HG03442 (cell line): ENCODE data around the gene RETREG1.
"Not testable (repeated sequence)": the region's sequence is repeated elsewhere in the genome, so short reads cannot be mapped to it uniquely, and the experiment has no call there.

Experiments used
- ATAC-seq: cut with Tn5 transposase; IDR thresholded peaks from one replicate; pipeline ENCODE4 v1.9.1; 2021; ENCODE audit warnings: mild to moderate bottlenecking, moderate library complexity; ENCODE audit not compliant: unreplicated experiment

Gene RETREG1

GRCh38 chr5:16461782-16462181 is 155.0 kb downstream of the RETREG1 start:
- no peak for ATAC-seq

DNA sequence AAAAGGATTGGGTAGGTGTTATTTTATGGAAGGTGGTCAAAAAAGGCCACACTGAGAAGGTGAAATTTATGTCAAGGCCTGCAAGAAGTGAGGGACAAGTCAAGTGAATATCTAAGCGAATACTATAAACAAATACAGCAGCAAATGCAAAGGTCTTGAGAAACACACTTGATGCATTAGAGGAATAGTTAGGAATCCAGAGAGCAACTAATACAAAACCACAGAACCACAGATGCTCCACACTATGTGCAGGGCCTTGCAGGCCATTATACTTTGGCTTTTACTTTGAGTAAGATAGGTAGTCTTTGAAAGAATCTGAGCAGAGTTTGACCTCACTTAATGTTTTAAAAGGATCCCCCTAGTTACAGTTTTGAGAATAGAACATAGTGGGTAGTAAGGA is 155.8 kb downstream of the RETREG1 start:
- ATAC-seq: no peak

DNA sequence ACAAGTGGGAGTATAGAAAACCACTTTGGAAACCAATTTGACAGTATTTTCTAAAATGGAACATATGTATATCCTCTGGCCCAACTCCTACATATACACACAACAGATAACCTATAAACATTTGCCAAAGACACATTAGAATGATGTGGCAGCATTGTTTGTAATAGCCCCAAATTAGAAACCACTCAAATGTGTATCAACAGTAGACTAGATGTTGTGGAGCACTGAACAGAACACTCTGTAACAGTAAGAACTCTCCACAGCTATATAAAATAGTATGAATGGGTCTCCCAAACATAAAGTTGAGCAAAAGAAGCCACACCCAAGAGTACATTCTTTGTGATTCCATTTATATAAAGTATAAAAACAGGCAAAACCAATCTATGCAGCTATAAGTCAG is 157.3 kb downstream of the RETREG1 start:
- ATAC-seq: no peak

GRCh38 chr5:16457853-16458252 is 158.9 kb downstream of the RETREG1 start:
- no peak for ATAC-seq

- no peak for ATAC-seq
Observed at GRCh38 chr5:16457451-16457850, 159.3 kb downstream of the RETREG1 start.

DNA sequence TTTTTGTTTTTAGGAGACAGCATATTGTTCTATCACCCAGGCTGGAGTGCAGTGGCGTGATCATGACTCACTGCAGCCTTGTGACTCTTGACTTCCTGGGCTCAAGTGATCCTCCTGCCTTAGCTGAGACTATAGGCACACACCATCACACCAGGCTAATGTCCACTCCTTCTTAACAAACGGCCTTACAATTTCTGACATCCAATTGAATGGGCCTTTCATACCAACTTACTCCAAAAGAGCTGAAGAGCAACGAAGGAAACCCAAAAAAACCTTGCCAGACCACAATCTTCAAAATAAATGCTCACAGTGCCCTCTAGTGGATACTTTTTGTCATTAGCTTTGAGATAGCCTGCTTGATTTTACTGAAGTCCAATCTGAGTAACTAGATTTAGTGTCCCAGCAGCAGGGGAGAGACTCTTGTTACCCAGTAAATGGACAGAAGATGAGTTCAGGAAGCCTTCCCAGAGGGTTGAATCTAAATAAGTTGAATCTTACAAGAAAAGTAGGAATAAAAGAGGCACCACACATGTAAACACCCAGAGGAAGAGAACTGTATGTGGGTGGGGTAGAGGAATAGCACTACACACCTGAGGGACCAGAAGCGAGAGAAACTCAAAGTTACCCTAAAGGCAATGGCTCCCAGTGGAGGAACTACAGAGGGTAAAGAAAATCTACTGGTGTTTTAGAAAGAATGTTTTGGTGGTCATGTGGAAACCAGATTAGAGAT is 160.5 kb downstream of the RETREG1 start:
- ATAC-seq: peak; percentile 66

DNA sequence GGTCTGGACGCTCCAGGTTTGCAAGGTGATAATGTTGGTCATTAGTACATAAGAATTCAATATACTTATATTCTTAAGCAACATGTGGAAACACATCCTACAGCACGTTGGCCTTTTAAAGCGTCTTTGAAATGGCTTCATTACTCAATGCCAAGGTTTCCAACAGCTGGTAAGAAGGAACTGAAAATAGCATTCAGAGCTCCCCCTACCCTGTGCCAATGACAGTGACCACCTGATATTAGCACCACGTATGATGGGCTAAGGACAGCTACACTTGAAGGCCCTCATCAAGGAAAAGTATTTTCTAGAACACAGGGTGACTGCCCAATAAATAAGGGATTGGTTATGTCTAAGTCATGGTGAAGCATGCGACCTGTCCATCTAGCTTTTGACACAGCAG is 161.1 kb downstream of the RETREG1 start:
- ATAC-seq: no peak

DNA sequence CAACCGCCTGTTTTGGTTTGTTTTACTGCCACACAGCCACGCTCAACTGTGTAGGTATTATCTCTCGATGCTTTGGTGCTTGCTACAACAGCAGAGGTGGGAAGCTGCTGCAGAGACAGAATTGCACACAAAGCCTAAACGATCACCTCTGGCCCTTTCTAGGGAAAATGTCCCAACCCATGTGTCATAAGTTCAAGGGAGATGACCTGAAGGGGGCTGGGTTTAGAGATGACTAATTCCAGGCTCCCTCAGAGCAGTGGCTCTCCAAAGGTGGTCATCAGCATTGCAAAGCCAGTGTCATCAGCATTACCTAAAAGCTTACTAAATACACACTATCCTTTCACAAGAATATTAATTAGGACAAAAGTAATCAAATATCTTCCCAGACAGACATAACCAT is 162.1 kb downstream of the RETREG1 start:
- ATAC-seq: no peak

- no peak for ATAC-seq
Observed at GRCh38 chr5:16453609-16454008, 163.2 kb downstream of the RETREG1 start.

- no peak for ATAC-seq
Observed at GRCh38 chr5:16450163-16450562, 166.6 kb downstream of the RETREG1 start.

DNA sequence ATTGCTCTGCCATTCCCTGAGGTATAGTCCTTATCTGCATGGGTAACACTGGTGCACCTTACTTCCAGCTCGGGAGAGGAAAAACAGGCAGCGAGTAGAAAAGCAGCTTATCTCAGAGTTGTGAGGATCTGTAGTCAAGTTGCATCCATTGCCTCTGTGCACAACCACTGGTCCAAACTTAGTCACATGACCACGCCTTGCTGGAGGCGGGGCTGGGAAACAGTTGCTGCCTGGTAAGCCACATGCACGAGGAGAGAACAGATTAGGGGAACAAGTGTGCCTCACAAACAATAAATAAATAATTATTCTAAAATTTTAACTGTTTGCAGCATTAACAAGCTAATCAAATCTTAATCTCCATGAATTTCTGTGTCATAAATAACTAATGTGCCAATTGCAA is 169.8 kb downstream of the RETREG1 start:
- no peak for ATAC-seq

GRCh38 chr5:16437977-16438376 is 178.8 kb downstream of the RETREG1 start:
- ATAC-seq: no peak

DNA sequence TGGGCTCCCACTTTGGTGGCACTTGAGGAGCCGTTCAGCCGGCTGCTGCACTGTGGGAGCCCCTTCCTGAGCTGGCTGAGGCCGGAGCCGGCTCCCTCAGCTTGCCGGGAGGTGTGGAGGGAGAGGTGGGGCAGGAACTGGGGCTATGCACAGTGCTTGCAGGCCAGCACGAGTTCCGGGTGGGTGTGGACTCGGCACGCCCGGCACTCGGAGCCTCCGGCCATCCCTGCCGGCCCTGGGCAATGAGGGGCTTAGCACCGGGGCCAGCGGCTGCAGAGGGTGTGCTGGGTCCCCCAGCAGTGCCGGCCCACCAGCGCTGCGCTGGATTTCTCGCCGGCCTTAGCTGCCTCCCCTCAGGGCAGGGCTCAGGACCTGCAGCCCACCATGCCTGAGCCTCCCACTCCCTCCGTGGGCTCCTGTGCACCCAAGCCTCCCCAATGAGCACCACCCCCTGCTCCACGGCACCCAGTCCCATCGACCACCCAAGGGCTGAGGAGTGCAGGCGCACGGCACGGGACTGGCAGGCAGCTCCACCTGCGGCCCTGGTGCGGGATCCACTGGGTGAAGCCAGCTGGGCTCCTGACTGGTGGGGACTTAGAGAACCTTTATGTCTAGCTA is 180.6 kb downstream of the RETREG1 start:
- not testable (repeated sequence) for ATAC-seq

DNA sequence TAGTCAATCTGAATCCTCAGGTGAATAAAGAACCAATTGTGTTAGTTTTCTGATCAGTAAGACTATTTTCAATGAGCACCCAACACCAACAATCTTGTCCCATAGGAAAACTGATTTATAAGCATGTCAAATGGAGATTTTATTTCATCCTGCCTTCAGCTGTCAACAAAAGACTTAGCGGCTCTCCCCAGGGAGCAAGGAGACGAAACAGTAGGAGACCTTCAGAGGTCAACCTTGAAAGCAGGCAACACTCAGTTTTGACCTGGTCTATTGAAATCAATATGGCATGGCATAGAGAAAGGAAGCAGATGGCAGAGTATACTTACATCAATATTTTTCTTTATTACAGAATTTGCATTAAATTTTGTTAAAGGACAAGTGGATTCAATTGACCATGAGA is 185.3 kb downstream of the RETREG1 start:
- ATAC-seq: no peak

DNA sequence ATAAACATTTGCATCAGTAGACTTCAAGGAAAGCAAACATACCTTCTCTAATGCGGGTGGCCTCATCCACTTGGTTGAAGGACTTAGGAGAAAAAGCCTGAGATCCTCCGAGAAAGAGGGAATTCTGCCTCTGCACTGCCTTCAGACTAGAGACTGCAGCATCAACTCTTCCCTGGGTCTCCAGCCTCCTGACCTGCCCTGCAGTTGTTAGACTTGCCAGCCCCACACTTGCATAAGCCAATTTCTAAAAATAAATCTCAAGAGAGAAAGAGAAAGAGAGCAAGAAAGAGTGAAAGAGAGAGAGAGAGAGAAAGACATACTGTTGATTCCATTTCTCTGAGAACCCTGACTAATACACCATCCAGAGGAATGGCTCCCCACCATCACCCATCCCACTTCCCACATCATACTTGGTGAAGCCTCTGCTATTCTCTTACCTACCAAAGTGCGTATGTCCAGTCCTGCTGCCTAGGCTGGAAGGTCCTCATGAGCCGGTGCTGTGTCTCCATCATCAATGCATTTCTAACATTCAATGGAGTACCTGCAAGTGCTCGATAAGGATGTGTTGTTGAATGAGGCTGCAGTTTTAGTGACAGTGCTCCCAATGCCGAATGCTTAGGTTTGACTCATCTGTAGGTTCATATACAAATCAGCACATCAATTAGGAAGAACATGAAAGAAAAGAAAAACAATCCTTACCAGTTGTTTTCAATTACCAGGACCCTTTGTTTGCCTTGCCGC is 186.3 kb downstream of the RETREG1 start:
- ATAC-seq: no peak

- ATAC-seq: no peak
Observed at GRCh38 chr5:16428359-16428758, 188.4 kb downstream of the RETREG1 start.

DNA sequence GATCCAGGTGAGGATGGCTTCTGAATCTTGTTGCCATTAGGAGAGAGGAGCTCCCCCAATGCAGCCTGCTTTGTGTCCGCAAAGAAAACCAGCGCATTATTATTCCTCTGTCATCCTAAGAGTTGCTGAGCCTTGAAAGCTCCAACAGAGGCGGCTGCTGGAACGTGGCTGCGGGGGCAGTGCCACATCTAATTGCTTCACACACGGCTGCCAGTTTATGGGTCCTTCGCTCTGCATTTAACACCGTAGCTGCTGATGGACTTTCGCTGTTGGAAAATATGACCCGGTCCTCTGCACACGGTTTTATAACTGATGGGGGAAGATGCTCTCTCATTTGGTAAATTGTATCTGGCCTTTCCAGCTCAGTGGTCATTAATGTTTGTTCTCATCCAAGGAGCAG is 189.2 kb downstream of the RETREG1 start:
- no peak for ATAC-seq
